GM19463 (cell line): Measurements from ENCODE around the gene PLK5.
"Not testable (repeated sequence)": the region's sequence is repeated elsewhere in the genome, so short reads cannot be mapped to it uniquely, and the experiment has no call there.

ENCODE experiments used
- ATAC-seq: cut with Tn5 transposase; IDR thresholded peaks from one replicate; pipeline ENCODE4 v1.9.1; 2021; ENCODE audit warnings: mild to moderate bottlenecking, moderate library complexity; ENCODE audit not compliant: unreplicated experiment

Gene PLK5, protein sequence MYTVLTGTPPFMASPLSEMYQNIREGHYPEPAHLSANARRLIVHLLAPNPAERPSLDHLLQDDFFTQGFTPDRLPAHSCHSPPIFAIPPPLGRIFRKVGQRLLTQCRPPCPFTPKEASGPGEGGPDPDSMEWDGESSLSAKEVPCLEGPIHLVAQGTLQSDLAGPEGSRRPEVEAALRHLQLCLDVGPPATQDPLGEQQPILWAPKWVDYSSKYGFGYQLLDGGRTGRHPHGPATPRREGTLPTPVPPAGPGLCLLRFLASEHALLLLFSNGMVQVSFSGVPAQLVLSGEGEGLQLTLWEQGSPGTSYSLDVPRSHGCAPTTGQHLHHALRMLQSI

DNA sequence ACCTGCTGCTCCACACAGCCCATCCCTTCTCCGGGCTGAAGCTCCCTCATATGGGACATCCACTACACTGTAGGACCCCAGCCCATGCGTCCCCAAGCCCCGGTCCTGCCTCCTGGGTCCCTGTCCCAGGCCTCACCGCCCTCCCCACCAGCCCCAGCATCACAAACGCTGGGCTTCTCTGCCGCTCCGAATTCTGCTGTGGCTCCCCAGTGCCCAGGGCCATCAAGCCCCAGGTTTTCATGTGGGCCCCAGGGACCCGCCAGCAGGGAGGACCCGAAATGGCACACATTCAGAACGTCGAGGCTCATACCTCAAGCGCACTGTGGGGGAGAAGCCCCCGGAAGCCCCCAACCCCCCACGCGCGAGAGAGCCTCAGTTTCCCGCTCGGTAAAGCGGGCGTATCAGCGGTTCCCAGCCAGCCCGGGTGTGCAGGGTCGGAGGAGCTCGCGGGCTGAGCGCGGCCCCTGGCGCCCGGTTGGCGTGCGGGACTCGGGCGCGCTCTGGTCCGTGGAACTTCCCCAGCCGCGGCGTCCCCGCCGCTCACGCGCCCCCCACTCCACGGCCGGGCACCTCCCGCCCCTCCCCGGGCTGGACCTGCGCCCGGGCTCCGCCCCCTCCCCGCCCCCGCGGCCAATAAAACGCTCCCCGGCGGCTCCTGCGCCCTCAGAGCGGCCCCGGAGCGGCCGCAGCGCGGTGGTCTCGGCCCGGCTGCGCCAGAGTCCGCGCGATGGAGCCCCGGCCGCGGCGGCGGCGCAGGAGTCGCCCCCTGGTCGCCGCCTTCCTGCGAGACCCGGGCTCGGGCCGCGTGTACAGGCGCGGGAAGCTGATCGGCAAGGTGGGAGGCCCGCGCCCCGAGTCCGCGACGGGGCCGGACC, at the start of gene PLK5:
TSS of gene PLK5 (plus strand) at position 666 of the 875 bp plus-strand sequence. CDS start 2,920 bp downstream, outside the sequence.
- ATAC-seq = no peak

DNA sequence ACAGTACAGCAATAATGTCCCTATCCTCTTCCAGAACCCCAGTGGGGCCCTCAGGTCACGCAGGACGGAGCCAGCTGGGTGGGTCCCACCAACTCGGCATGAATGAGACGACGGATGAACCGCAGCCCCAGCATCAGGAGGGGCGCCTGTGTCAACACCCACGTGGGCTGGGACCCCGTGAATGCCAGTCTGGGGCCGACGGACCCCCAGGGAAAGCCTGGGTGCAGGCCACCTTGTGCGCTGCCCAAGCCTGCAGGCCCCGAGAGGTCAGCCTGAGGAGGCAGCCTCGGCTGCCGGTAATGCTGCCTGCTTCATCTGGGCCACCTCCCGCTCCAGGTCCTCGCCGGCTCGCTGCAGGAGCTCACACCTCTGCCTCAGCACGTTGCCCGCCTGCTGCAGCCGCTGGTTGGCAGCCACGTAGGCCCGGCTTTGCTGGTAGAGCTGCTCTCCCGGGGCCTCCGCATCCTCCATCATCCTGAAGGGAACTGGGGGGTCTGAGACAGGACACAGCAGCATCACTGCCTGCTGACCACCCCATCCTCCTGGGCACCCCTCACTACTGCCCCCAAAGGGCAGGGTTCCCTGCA, 49.0 kb upstream of the PLK5 start:
- no peak for ATAC-seq

DNA sequence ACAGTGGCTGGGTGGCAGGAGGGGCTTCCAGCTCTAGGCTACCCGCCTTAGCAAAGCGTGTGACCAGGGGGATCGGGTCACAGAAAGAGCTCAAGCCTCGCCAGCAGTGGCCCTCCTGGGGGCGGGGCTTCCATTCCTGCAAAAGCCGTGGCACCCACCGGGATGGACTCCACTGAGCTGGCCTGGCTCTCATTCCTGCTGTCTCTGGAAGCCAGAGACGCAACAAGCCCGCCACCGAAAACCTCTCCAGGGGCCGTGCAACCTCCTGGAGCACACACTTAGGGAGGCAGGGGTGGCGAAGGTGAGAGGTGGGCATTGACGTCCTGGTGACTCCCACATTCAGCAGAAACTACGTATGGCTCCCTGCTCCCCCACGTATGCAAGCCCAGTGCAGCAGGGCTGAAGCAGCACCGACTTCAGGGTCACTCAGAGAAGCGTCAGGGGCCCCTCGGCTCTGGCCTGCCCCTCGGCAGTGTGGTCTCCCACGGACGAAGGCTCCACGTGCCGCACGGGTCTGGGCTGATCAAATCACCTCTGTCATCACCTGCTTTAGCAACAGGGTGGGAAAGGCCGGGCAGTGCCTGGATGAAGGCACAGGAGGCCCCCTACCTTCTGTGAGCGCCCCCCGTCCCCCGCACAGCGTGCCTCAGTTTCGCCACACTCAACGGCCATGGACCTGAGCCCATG, 48.0 kb upstream of the PLK5 start:
- ATAC-seq = no peak

DNA sequence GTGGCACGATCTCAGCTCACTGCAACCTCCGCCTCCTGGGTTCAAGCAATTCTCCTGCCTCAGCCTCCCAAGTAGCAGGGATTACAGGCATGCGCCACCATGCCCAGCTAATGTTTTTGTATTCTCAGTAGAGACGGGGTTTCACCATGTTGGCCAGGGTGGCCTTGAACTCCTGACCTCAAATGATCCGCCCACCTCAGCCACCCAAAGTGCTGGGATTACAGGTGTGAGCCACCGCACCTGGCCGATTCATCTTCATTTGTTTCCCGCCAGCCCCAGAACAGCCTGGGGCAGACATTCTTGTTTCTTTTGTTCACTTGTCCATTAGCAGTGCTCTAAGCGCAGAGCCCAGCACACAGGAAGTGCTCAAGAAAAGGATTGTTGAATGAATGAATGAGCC, 46.8 kb upstream of the PLK5 start:
- ATAC-seq = not testable (repeated sequence)

DNA sequence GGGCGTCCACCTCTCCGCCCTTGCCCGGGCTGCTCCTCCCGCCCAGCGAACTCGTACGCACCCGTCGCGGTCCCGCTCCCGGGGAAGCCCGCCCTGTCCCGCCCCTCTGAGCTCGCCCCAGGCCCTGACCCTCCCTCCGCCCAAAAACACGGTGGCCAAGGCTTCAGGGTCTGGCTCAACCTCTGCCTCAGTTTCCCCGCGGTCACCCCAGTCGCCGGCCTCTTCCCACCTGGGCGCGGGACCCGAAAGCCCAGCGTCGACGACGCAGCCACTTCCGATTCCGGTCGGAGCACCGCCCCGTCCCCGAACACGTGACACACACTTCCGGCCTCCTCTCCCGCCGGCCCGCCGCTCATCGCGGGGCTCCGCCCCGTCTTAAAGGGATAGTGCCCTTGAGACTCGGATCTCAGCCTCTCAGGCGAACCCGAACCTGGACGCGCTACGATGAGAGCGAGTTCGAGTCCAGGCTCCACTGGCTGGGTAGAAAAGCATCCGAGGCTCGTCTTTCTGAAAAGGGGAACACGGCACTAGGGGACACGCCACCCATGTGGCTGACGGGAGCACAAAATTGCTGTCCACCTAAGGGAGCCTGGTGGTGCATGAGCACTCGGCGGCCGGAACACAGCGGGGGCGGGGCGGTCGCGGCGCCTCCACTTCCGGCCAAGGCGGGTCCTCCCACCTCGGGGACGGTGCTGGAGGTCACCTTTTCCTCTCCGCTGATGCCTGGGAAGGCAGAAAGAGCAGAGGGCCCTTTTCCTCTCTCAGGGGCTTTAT, 44.8 kb upstream of the PLK5 start, which contains the start of gene C19orf25:
TSS of gene C19orf25 (minus strand) at position 282 of the 774 bp plus-strand sequence. CDS start 312 bp downstream, outside the sequence.
- ATAC-seq = peak; percentile 93

DNA sequence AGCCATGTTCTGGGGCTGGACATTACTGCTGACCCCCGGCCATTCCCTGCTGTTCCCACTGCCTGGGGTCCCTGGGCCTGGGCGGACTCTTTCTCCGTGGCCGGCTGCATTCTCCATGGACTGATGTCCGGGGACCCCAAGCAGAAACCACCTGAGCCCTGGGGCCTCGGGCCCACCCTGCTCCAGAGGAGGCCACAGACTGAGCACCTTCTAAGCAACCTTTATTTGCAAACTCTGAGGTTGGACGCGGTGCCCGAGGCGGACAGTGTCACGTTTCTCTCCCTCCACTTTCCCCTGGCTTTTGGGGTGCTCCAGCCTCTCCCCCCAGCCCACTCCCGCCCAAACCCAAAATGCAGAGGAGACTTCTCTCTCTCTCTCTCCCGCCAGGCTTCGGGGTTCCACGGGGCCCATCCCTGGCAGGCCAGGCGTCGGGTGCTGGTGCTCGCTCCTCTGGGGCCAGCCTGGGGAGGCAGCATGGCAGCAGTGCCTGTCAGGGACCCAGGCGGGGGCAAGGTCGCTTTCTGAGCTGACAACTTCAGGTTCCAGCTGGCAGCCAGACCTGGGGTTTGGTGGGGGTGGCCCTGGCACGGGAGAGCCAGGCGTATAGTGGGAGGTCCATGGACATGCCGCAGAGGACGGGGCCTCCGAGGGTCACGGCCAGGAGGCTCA, 42.5 kb upstream of the PLK5 start:
- ATAC-seq = no peak

DNA sequence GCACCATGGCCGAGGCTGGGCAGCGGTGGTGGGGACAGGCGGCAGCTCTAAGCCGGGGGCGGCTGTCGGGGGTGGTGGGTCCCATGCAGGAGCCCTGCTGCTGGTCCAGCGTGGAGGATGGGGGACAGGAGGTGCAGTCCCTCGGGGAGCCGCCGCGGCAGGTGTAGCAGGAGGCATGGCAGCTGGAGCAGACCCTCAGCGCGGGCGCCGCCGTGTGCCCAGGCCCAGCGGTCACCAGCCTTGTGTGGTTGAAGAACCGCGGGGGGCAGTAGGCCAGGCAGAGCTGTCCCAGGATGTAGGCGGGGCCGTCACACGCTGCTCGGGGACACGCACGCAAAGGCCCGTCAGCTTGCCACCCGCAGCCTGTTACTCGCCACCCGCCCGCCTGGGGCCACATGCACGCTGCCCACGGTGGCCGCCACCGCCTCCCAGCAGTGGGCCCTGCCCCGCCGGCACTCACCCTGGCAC, 42.0 kb upstream of the PLK5 start:
- ATAC-seq = no peak

DNA sequence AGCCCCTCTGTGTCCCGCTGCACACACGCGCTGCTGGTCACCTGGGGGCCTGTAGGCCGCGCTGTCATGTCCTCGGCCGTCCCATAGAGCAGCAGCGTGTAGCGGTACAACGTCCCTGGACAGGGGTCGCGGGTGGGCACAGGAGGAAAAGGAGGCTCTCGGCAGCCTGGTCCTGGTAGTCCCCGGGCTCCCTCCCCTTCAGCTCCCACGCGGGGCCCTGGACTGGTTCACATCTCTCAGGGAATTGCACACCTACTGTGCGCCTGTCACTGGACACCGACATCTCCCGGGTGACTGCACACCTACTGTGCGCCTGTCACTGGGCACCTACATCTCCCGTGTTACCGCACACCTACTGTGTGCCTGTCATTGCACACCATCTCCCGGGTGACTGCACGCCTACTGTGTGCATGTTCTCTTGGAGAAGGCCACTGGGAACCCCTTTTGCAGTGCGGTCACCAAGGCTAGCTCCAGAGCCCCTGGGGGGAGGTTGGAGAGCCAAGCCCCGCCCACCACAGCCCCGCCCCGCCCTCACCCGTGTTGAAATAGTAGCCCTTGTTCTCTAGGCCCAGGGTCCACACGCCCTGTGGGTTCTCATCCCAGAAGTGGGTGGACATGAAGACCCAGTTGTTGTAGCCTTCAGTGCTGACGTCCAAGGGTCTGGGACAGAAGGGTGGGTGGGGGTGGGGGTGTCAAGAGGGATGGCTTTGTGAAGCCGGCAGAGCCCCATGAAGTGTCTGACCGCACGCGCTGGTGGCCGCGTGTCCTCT, 41.3 kb upstream of the PLK5 start:
- ATAC-seq = no peak

DNA sequence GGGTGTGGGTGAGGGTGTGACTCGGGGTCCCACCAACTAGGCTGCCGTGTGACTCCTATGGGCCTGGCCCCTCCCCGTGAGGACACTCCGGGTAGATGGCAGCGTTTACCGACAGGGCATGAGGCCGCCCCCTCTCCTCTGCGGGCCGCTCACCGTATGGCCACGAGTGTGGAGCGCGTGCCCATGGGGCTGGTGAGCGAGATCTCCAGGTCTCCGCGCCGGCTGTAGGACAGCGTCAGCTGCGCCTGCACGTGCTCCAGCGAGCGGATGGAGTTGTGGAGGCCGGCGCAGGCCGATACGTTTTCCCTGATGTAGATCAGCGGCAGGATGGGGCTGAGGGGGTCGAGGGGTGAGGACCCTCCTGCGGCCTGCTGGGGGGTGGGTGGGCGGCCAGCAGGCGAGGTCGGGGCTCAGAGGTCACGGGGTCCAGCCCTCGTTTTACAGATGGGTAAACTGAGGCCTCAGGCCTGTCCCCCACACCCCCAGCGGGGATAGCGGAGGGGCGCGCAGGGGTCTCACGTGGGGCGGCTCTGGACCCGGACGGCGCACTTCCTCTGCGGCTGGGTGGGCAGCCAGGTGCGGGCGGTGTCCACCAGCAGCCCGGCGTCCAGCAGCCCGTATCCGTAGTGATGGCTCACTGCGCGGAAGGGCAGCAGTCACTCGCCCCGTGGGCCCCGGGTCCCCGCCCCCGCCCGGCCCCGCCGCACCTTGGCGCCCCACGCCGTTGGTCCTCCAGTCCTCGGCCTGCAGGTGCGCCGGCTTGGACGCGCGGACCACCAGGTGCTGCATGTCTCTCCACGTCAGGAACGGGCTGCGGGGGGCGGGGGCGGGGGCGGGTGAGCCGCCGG, 40.5 kb upstream of the PLK5 start:
- ATAC-seq = no peak

DNA sequence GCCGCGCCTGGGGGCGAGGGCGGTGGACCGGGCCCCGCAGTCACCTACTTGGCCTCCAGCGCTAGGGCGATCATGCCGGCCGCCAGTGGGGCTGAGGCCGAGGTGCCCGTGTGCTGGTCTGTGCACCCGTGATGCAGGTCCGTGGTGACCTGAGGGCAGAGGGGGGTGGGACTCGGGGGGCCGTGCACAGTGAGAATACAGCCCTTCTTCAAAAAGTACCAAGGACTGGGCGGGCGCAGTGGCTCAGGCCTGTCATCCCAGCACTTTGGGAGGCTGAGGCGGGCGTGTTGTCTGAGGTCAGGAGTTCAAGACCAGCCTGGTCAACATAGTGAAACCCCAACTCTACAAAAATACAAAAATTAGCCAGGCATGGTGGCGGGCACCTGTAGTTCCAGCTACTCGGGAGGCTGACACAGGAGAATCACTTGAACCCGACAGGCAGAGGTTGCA, 39.9 kb upstream of the PLK5 start:
- no peak for ATAC-seq

DNA sequence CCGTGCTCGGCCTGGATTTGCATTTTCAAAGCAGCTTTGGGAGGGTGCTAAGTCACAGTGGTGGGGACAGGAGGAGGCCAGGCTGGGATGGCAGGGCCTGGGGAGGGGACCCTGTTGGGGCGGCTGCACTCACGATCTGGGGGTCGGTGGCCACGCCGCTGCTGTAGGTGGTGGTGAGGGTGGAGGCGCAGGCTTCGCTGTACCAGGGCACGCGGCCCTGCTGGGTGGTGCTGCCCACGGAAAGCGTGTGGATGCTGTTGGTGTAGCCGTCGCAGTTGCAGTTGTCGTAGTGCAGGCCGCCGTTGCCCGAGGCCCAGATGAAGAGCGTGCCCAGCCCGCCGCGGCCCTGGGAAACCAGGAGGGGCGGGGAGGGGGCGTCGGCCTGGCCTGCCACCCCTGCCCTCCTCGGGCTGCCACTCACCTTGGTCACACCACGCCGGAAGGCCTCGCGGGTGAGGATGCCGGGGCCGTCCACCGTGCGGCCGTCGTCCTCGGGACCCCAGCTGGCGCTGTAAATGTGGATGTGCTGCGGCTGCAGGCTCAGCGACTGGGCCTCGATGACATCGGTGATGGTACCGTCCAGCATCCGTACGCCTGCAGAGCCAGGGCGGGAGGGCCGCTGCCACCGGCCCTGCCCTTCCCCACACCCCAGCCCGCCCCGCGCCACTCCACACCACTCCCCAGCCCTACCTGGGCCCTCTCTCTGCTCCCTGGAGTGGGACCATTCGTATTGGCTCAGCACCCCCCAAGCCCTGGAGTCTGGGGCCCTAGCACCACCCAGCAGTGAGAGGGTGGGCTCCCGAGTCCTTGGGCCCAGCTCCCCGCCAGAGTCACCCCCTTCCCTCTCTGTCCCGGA, 36.9 kb upstream of the PLK5 start:
- ATAC-seq = no peak

DNA sequence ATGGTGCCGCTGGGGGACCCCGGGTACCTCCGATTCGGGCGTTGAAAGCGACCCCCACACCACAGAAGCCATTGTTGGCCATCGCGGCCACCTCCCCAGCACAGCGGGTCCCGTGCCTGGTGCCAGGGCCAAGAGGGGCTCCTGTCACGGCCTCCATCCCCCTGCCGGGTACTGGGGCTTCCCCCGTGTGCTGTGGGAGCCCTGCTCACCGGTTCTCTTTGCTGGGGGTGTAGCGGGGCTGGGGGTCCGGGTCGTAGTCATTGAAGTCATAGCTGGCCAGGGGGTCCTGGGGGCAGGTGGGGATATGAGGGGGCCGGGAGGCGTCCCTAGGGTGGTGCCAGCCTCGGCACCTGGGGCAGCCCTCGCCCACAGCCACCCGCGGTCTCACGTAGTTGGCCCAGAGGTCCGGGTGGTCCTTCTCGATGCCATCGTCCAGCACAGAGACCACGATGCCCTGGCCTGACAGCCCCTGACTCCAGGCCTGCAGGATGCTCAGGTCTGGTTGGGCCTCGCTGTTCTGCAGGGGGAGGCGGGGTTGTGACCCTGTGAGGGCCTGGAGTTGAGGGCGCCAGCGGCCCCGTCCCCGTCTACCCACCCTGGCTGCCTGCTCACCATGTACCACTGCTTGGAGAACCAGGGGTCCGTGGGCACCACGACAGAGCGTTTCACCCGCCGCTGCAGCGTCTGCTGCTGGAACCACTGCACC, 36.1 kb upstream of the PLK5 start:
- ATAC-seq = no peak

DNA sequence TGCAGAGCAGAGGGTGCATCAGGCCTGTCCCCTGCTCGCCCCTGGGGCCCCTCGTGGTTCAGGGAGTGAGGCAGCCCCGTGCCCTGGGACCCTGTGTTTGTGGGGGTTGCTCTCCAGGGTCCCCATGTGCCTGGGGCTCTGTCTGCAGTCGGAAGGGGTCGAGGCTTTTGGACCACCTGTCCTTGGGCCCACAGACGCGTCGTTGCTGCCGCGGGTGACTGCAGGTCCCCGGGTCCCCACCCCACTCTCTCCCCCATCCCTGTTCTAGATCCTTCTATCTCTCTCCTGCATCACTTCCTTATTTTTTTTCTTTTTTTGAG, 35.6 kb upstream of the PLK5 start:
- no peak for ATAC-seq

DNA sequence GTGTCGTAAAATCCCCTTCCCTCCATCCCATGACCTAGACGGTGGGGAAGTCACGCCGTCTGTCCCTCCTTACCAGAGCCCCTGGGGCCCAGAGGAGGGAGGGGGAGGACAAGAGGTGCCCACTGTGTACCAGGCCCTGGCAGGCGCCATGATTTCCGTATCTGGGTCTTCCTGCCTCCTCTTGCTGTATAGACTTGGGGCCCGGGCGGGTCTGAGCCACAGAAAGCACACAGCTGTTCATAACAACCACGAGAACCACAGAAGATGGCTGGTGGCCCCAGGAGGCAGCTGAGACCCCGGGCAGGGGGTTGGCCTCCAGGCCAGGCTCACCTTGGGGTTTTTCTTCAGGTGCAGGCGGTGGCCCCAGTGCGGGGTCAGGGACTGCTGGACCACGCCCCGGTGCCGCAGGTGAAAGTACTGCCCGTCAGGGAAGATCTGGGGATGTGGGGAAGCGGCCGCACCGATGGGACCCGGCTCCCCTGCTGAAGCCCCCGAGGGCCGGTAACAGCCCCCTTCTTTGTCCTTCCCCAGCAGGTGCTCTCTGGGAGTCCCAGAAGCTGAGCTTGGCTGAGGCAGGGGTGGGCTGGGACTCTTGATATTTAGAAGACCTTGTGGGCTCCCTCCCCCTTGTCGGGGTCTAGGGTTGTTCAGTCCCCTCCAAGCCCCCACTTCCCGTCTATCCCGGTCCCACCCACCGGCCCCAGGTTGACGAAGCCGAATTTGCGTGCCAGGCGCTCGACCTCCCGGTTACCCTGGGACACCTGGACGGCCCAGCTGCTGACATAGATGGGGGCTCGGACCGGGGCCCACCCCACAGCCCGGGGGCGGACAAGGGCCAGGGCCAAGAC, 34.2 kb upstream of the PLK5 start:
- no peak for ATAC-seq

DNA sequence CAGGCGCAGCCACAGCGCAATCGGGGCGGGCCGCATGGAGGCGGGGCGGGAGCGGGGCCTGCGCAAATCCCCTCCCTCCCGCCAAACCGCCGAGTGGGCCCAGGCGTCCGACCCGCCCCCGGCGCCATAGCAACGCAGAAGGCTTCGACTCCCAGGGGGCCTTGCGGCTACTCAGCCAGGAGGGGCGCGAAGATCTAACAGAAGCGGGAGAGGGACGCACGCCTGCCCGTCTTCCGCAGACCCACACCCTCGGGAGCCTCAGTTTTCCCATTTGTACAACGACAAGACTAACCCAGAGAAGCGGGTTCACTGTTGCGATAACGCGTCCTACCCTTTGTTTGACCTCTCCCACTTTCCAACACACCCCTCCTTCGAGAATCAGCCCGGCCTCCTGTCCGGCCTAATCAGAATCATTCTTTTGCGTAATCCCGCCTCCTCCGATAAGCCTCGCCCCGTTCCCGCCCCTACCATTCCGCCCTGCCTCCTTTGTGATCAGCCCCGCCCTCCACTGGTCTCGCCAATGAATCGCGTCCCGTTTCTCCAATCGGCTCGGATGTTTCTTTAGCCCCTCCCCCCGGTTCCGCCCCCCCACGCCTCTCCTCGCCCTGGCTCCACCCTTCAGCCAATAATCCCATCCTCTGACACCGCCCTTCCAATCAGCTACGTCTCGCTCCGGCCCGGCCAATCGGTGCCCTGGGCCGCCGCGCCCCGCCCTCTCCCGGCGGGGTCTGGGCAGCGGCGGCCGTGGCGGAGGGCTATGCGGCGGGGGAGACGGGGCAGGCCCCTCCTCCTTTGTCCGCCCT, 33.4 kb upstream of the PLK5 start, which contains the start of gene PCSK4:
TSS of gene PCSK4 (minus strand) at position 40 of the 803 bp plus-strand sequence. CDS start at position 36, 4 bp downstream.
- ATAC-seq = peak; percentile 86
